HuH-7 (cell line): ENCODE data around the gene TTLL11.

Source experiments
- DNase-seq: peaks from one replicate; pipeline ENCODE4 v3.0.0; 2011; ENCODE audit warnings: low spot score

Gene TTLL11

GRCh38 chr9:121852651-121853616 lies 240.2 kb downstream of the TTLL11 start:
- no peak for DNase-seq

- DNase-seq, result no peak
Observed at GRCh38 chr9:121852241-121852640, 240.9 kb downstream of the TTLL11 start.

- no peak for DNase-seq
Observed at GRCh38 chr9:121851641-121852091, 241.4 kb downstream of the TTLL11 start.

DNA sequence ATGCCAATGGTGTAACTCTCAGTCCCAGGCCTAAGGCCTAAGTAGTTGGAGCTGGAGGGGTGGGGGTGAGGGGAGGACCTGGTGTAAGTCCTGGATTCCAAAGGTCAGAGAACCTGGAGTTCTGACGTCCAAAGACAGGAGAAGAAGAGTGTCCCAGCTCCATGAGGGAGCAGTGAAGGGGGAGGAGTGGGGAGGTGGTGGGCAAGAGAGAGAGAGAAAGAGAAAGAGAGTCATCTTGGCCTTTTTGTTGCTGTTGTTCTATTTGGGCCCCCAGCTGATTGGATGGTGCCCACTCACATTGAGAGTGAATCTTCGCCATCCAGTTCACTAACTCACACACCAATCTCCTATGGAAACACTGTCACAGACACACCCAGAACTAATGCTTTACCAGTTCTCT lies 242.7 kb downstream of the TTLL11 start:
- no peak for DNase-seq

GRCh38 chr9:121849554-121849953 lies 243.6 kb downstream of the TTLL11 start:
- no peak for DNase-seq

- DNase-seq, result no peak
Observed at GRCh38 chr9:121844562-121844961, 248.5 kb downstream of the TTLL11 start.

DNA sequence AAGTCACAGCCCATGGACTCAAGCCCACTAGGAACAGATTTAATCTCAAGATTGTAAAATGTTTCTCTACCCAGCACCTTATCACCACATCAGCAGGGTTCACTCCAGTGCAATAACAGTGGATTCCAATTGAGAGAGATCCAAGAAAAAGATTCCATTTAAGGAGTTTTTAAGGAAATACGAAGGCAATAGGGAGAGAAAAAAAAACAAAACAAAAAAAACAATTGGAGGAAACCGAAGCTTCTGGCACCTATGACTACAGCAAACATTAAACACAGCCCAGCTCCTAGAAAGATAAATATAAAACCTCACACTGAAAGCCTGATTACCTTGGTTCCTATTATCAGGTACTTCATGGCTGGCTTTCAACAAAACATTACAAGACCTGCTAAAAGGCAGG lies 249.0 kb downstream of the TTLL11 start:
- no peak for DNase-seq

- DNase-seq, result no peak
Observed at GRCh38 chr9:121842612-121842978, 250.5 kb downstream of the TTLL11 start.

DNA sequence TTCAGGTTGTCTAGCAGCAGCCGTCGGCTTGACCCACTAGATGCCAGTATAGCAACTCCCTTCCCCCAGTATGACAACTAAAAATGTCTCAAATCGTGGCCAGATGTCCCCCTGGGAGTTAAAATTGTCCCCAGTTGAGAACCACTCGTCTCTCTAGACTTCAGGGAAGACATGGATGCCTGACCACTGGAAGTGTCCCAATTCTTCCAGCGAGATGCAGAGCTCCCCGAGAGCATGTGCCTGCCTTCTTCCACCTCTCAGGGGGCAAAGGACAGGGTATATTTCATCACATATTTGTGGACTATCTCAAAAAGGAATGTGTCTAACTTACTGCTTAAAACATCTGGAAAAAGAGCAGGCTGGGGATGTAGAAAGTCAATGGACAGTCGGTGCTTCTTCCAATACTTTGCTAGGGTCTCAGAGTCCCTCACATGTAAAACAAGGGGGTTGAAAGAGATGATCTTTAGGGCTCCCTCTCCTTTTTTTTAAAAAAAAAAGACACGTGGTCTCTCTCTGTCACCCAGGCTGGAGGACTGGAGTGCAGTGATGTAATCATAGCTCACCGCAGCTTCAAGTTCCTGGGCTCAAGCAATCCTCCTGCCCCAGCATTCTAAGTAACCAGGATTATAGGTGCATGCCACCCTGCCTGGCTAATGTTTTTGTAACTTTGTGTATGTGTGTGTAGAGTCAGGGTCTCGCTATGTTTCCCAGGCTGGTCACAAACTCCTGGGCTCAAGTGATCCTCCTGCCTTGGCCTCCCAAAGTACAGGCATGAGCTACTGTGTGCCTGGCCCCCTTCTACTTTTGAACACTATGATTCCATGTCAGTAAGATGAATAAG lies 251.1 kb downstream of the TTLL11 start:
- no peak for DNase-seq

- DNase-seq, result no peak
Observed at GRCh38 chr9:121840838-121841760, 252.0 kb downstream of the TTLL11 start.

GRCh38 chr9:121839726-121840500 lies 253.2 kb downstream of the TTLL11 start:
- DNase-seq, result no peak

GRCh38 chr9:121838746-121839669 lies 254.1 kb downstream of the TTLL11 start:
- no peak for DNase-seq

DNA sequence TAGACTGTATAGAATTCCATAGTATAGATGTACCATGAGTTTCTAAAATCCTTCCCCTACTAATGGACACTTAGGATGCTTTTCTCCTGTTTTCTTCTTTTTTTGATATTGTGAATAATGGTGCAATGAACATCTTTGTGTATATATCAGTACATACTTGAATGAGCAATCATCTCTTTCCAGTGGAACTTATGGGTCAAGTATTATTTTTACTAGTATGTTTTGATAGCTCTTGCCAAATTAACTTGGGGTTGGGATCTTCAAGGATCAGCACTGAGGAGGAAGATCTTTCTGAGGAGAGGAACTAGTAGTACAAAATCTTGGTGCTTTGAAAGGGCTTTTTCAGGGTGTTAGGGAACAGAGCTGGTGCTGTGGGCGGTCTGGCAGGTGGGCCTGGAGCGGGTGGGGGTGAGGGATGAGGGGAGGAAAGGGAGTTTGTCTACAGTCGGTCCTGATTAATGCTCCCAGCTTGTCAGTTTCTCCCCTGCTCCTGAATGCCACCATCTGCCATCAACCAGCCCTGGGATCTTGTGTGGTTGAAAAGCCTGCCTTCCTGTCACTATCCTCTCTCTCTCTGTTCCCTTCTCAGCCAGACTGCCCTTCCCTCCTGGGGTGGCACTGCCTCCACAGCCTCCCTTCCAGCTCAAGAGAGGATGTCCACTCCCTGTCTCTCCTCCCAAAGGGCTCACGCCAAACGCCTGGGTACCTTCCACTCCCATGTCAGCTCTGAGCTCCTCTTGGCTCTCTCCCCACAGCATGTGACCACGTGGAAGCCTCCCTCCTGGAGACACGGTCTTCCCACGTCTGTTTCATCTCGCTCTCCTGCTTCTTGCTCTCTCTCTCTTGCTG lies 255.8 kb downstream of the TTLL11 start:
- DNase-seq, result no peak

GRCh38 chr9:121836366-121836885 lies 256.7 kb downstream of the TTLL11 start:
- no peak for DNase-seq

DNA sequence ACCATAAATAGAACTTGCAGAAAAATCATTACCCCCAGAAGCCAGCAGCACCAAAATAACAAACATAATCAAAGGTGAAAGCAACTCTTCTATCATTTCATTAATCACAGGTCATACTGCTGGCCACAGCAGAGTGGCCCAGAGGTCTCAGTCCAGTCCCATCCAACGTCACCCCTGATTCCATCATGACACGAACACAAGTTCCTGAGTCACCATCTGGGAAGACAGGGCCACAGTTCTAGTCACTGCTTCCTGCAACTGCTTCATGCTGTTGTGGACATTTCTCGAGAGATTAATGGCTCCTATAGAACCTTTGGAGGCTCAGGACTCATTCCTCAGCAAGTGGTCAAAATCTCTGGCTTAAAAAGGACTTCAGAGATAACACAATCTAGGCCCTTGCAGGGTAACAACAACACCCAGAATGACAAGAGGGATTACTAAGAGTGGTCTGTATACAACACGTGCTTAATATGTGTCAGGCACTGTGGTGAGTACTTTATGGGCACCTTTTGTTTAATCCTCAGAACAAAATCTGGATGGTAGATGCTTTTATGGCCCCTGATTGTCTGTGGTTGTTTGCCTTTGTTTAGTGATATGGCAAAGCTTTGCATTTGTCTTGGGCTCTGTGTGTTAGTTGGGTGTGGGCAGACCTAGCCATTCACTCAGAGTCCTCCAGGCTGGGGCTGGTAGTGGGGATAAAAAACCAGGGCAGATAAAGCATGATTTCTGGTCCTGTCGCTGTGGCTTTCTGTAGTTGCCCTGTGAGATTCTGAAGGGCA lies 257.3 kb downstream of the TTLL11 start:
- no peak for DNase-seq

GRCh38 chr9:121833061-121833460 lies 260.0 kb downstream of the TTLL11 start:
- DNase-seq, result no peak

DNA sequence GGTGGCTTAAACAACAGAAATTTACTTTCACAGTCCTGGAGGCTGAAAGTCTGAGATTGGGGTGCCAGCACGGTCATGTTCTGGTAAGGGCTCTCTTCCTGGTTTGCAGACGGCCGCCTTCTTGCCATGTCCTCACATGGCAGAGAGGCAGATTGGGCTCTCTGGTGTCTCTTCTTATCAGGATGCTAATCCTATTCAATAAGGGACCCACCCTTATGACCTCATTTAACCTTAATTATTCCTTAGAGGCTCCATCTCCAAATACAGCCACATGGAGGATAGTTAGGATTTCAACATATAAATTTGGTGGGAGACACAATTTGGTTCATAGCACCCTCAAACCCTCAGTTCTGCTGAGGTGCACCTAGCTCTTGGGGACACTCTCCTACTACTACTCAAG lies 261.2 kb downstream of the TTLL11 start:
- no peak for DNase-seq
